Keratinocyte (primary cell): ENCODE measurements around the gene MELTF. TPM values are rescaled to one million over a fixed set of nuclear protein-coding genes. Genes with fewer than 3 reads are reported as not detected.

ENCODE experiments used
- DNase-seq: peaks from one replicate; pipeline ENCODE4 v3.0.0-alpha.2; 2011; ENCODE audit warnings: low read depth, missing footprints, low spot score
- FAIRE-seq: peaks from 2 replicates; lab custom pipeline; 2011; peaks lifted over from hg19 to GRCh38; lab: Jason Lieb, UNC
- H2AFZ ChIP-seq: 2 replicates; pipeline ENCODE4 v1.6.0; 2012; ENCODE audit warnings: low read length, control low read depth, inconsistent platforms; ENCODE audit not compliant: control insufficient read depth
- H3K27ac ChIP-seq: 2 replicates; pipeline ENCODE4 v1.5.1; 2011; ENCODE audit warnings: low read length; ENCODE audit not compliant: control insufficient read depth, insufficient read depth
- H3K27me3 ChIP-seq: 3 replicates; pipeline ENCODE4 v1.6.0; 2011; ENCODE audit warnings: low read length; ENCODE audit not compliant: control insufficient read depth, insufficient read depth; ENCODE audit errors: extremely low read depth
- H3K36me3 ChIP-seq, 2 experiments: 2 replicates in 1 of 2; 3 replicates in 1 of 2; pipeline ENCODE4 v1.5.1; 2011; ENCODE audit warnings: low read length in 2 of 2, mild to moderate bottlenecking in 1 of 2; ENCODE audit not compliant: control insufficient read depth in 2 of 2, insufficient read depth in 2 of 2; ENCODE audit errors: extremely low read depth in 1 of 2
- H3K4me1 ChIP-seq: 3 replicates; pipeline ENCODE4 v1.5.1; 2011; ENCODE audit warnings: low read length; ENCODE audit not compliant: control insufficient read depth, insufficient read depth; ENCODE audit errors: extremely low read depth
- H3K4me2 ChIP-seq: 3 replicates; pipeline ENCODE4 v1.6.0; 2011; ENCODE audit warnings: low read depth, low read length; ENCODE audit not compliant: control insufficient read depth, insufficient read depth; ENCODE audit errors: extremely low read depth
- H3K4me3 ChIP-seq, 3 experiments: fragments of 200-600 bp in 1 of 3; sonication (generic) in 1 of 3; 2 replicates in 2 of 3; 3 replicates in 1 of 3; pipeline ENCODE4 v1.5.1; 2011 to 2016; ENCODE audit warnings: low read length in 3 of 3, mild to moderate bottlenecking in 3 of 3, control low read depth in 2 of 3, inconsistent platforms in 1 of 3, low read depth in 1 of 3, mixed read lengths in 1 of 3, mixed run types in 1 of 3, moderate library complexity in 1 of 3; ENCODE audit not compliant: control insufficient read depth in 2 of 3, insufficient read depth in 2 of 3; ENCODE audit errors: extremely low read depth in 1 of 3
- H3K79me2 ChIP-seq: 2 replicates; pipeline ENCODE4 v1.6.0; 2012; ENCODE audit warnings: low read length; ENCODE audit not compliant: control insufficient read depth, insufficient read depth
- H3K9ac ChIP-seq: 3 replicates; pipeline ENCODE4 v1.6.0; 2011; ENCODE audit warnings: low read length; ENCODE audit not compliant: control insufficient read depth, insufficient read depth; ENCODE audit errors: extremely low read depth
- H3K9me1 ChIP-seq: 3 replicates; pipeline ENCODE4 v1.6.0; 2011; ENCODE audit warnings: low read length; ENCODE audit not compliant: control insufficient read depth, insufficient read depth; ENCODE audit errors: extremely low read depth
- H3K9me3 ChIP-seq: 2 replicates; pipeline ENCODE4 v1.5.1; 2012; ENCODE audit warnings: low read depth, low read length; ENCODE audit not compliant: control insufficient read depth
- H4K20me1 ChIP-seq: 3 replicates; pipeline ENCODE4 v1.6.0; 2011; ENCODE audit warnings: low read length; ENCODE audit not compliant: control insufficient read depth, insufficient read depth; ENCODE audit errors: extremely low read depth
- CTCF ChIP-seq, 3 experiments: IDR thresholded peaks in 1 of 3; conservative IDR thresholded peaks in 1 of 3; optimal IDR thresholded peaks in 1 of 3; 2 replicates in 2 of 3; 3 replicates in 1 of 3; pipeline versions ENCODE3 to v1.5.1; 2011; ENCODE audit warnings: low read length in 3 of 3, mild to moderate bottlenecking in 3 of 3, moderate library complexity in 2 of 3, control low read depth in 1 of 3, inconsistent platforms in 1 of 3; ENCODE audit not compliant: insufficient read depth in 2 of 3; ENCODE audit errors: extremely low read depth in 1 of 3
- EZH2 ChIP-seq: IDR thresholded peaks from one replicate; pipeline ENCODE4 v1.6.1; 2012; ENCODE audit warnings: inconsistent platforms, mild to moderate bottlenecking, low read length, moderate library complexity
- dilution Hi-C: fragments of 300-500 bp; cut with MboI; formaldehyde crosslinking; loops from one replicate; pipeline ENCODE4 v1.7.0; 2020; ENCODE audit warnings: low sequenced_read_pairs; ENCODE audit not compliant: extremely low pct_ligation_motif_present
- polyA plus RNA-seq, 5 experiments: library from polyadenylated mRNA; depleted of rRNA in 3 of 5; stranded (reverse) in 3 of 5; stranded (forward) in 1 of 5; unstranded in 1 of 5; fragments of >200 nt; gene quantifications; 1 replicate in 1 of 5; 2 replicates in 3 of 5; 3 replicates in 1 of 5; pipeline versions ENCODE4 v1.2.1 to v1.2.3, GENCODE V29; 2011 to 2012; ENCODE audit warnings: missing spikeins in 2 of 5, low read depth in 1 of 5, low replicate concordance in 1 of 5

MELTF gene
- polyA plus RNA-seq, 1 donor (not counting 4 experiments of a cell fraction or from before 2014, with no cell fraction given) = 6.0 TPM

GRCh38 chr3:196965112-196965803 is 64.4 kb downstream of the MELTF start:
- TF ChIP-seq CTCF (optimal IDR thresholded peaks at IDR 0.05 in 1 of 3, IDR thresholded peaks at IDR 0.05 in 1 of 3, conservative IDR thresholded peaks at IDR 0.05 in 1 of 3; ENCODE audit: extremely low read depth in 1 of 3, insufficient read depth in 2 of 3, low read length in 3 of 3) (no peak), EZH2 (no peak)
- Histone ChIP-seq H3K4me3 (no peak overlapping the region), H3K36me3 (peaks cover 0 to 1% of the 10 kb centered on the region in 2 experiments), H4K20me1 (no peaks in the 10 kb centered on the region), H3K9me1 (no peaks in the 10 kb centered on the region), H3K9ac (no peak overlapping the region), H2AFZ (no peak overlapping the region), H3K9me3 (no peaks in the 10 kb centered on the region), H3K4me1 (no peaks in the 10 kb centered on the region), H3K79me2 (no peaks in the 10 kb centered on the region), H3K4me2 (no peak overlapping the region), H3K27ac (no peak overlapping the region), H3K27me3 (no peaks in the 10 kb centered on the region)
- dilution Hi-C loops = no loop called here
- FAIRE-seq (no peak), DNase-seq (no peak)

- H4K20me1 ChIP-seq = no peaks in the 10 kb centered on the region
- no peak overlapping the region for H3K9ac ChIP-seq
- dilution Hi-C loops = no loop called here
- H3K79me2 ChIP-seq = no peaks in the 10 kb centered on the region
- H3K36me3 ChIP-seq = peaks cover 0 to 1% of the 10 kb centered on the region in 2 experiments
- no peak overlapping the region for H2AFZ ChIP-seq
- H3K4me2 ChIP-seq = no peak overlapping the region
- H3K4me1 ChIP-seq = no peaks in the 10 kb centered on the region
- H3K4me3 ChIP-seq = no peak overlapping the region
- no peaks in the 10 kb centered on the region for H3K9me3 ChIP-seq
- no peaks in the 10 kb centered on the region for H3K27me3 ChIP-seq
- no peak for TF ChIP-seq EZH2
- no peak for TF ChIP-seq CTCF (optimal IDR thresholded peaks at IDR 0.05 in 1 of 3, IDR thresholded peaks at IDR 0.05 in 1 of 3, conservative IDR thresholded peaks at IDR 0.05 in 1 of 3; ENCODE audit: extremely low read depth in 1 of 3, insufficient read depth in 2 of 3, low read length in 3 of 3)
- no peak overlapping the region for H3K27ac ChIP-seq
- DNase-seq (no peak), FAIRE-seq (no peak)
- no peaks in the 10 kb centered on the region for H3K9me1 ChIP-seq
Measured at GRCh38 chr3:196963631-196963953, 66.0 kb downstream of the MELTF start.
